ENCODE data around the gene AP5B1.

GRCh38 chr11:65787649-65788622 lies 7.2 kb upstream of the AP5B1 start:
- TF ChIP-seq CTCF (IDR thresholded peaks at IDR 0.05) (no peak), POLR2A (IDR thresholded peaks at IDR 0.05) (no peak)
